HCT116 (cell line): ENCODE results near the gene DHX40.
"Not testable (repeated sequence)": the region's sequence is repeated elsewhere in the genome, so short reads cannot be mapped to it uniquely, and the experiment has no call there.

Source experiments
- ATF3 ChIP-seq: IDR thresholded peaks from 2 replicates; pipeline ENCODE4 v1.6.1; 2012
- CTCF ChIP-seq, 3 experiments: fragments of 200-600 bp in 1 of 3; sonication (generic) in 1 of 3; IDR thresholded peaks in 2 of 3; conservative IDR thresholded peaks in 1 of 3; 2 replicates each; pipeline ENCODE4 v1.5.1; 2012 to 2017; ENCODE audit warnings: low read depth in 2 of 3, low read length in 2 of 3, antibody characterized with exemption in 1 of 3, borderline replicate concordance in 1 of 3, control low read depth in 1 of 3, mild to moderate bottlenecking in 1 of 3, mixed read lengths in 1 of 3, mixed run types in 1 of 3, moderate library complexity in 1 of 3; ENCODE audit not compliant: insufficient read depth in 1 of 3
- EZH2 ChIP-seq: fragments of 200-600 bp; sonication (generic); IDR thresholded peaks from 2 replicates; pipeline ENCODE4 v1.6.1; 2017; ENCODE audit warnings: antibody characterized with exemption, mixed run types
- EZH2phosphoT487 ChIP-seq: fragments of 200-600 bp; IDR thresholded peaks from 2 replicates; pipeline ENCODE4 v1.6.1; 2018; ENCODE audit warnings: antibody characterized with exemption, borderline replicate concordance
- JUND ChIP-seq: IDR thresholded peaks from 2 replicates; pipeline ENCODE4 v1.6.1; 2012
- MAX ChIP-seq: IDR thresholded peaks from 2 replicates; pipeline ENCODE4 v1.6.1; 2012
- POLR2A ChIP-seq: IDR thresholded peaks from 2 replicates; pipeline ENCODE4 v1.7.0; 2011; ENCODE audit warnings: borderline replicate concordance; ENCODE audit not compliant: insufficient read depth, insufficient read length; ENCODE audit errors: extremely low read depth
- POLR2AphosphoS5 ChIP-seq: IDR thresholded peaks from 2 replicates; pipeline ENCODE4 v1.6.1; 2011; ENCODE audit warnings: mild to moderate bottlenecking, low read depth, low read length, moderate library complexity
- RAD21 ChIP-seq: IDR thresholded peaks from 2 replicates; pipeline ENCODE4 v1.6.1; 2012; ENCODE audit warnings: low read depth, mild to moderate bottlenecking
- REST ChIP-seq: IDR thresholded peaks from 2 replicates; pipeline ENCODE4 v1.6.1; 2012; ENCODE audit warnings: low read depth
- SIN3A ChIP-seq: IDR thresholded peaks from 2 replicates; pipeline ENCODE4 v1.6.1; 2012; ENCODE audit warnings: low read depth
- ZFX ChIP-seq: fragments of 450-650 bp; IDR thresholded peaks from 2 replicates; pipeline ENCODE4 v1.6.1; 2017

- TF ChIP-seq CTCF (IDR thresholded peaks at IDR 0.05 in 2 of 3, conservative IDR thresholded peaks at IDR 0.05 in 1 of 3; ENCODE audit: borderline replicate concordance in 1 of 3, insufficient read depth in 1 of 3, low read depth in 2 of 3, low read length in 2 of 3); SIN3A; REST; POLR2A; EZH2; EZH2phosphoT487; RAD21; MAX; POLR2AphosphoS5; ZFX; ATF3; JUND: not testable (repeated sequence)
Observed at GRCh38 chr17:59584168-59584567, 18.8 kb downstream of the DHX40 start.
